Subcutaneous abdominal adipose tissue (tissue), 5 donors: Measurements from ENCODE around the gene ME3.

Source experiments
- H3K27ac ChIP-seq: one replicate; pipeline ENCODE4 v1.7.0; 2013; ENCODE audit warnings: low read depth, mild to moderate bottlenecking, inconsistent platforms, low read length, moderate library complexity
- H3K27me3 ChIP-seq, 5 donors: one replicate each; pipeline ENCODE4 v1.7.0; 2013; ENCODE audit warnings: low read length in 5 of 5, inconsistent platforms in 1 of 5; ENCODE audit not compliant: control insufficient read depth in 5 of 5, insufficient read depth in 4 of 5
- H3K36me3 ChIP-seq, 5 donors: one replicate each; pipeline ENCODE4 v1.7.0; 2013; ENCODE audit warnings: low read length in 5 of 5; ENCODE audit not compliant: control insufficient read depth in 5 of 5, insufficient read depth in 5 of 5
- H3K4me1 ChIP-seq, 5 donors: one replicate each; pipeline ENCODE4 v1.7.0; 2013; ENCODE audit warnings: low read length in 5 of 5, mild to moderate bottlenecking in 3 of 5, moderate library complexity in 1 of 5; ENCODE audit not compliant: control insufficient read depth in 5 of 5, insufficient read depth in 5 of 5
- H3K4me3 ChIP-seq, 5 donors: one replicate each; pipeline ENCODE4 v1.7.0; 2013; ENCODE audit warnings: low read length in 5 of 5, low read depth in 1 of 5
- H3K9ac ChIP-seq, 5 donors: one replicate each; pipeline ENCODE4 v1.7.0; 2013; ENCODE audit warnings: low read length in 5 of 5, mild to moderate bottlenecking in 4 of 5, moderate library complexity in 3 of 5
- H3K9me3 ChIP-seq, 5 donors: one replicate each; pipeline ENCODE4 v1.7.0; 2013; ENCODE audit warnings: low read length in 5 of 5; ENCODE audit not compliant: control insufficient read depth in 5 of 5
- donor health status: healthy.
- donor health status: healthy.
- donor health status: healthy.
- donor health status: healthy.
- donor health status: healthy.

The ME3 gene

DNA sequence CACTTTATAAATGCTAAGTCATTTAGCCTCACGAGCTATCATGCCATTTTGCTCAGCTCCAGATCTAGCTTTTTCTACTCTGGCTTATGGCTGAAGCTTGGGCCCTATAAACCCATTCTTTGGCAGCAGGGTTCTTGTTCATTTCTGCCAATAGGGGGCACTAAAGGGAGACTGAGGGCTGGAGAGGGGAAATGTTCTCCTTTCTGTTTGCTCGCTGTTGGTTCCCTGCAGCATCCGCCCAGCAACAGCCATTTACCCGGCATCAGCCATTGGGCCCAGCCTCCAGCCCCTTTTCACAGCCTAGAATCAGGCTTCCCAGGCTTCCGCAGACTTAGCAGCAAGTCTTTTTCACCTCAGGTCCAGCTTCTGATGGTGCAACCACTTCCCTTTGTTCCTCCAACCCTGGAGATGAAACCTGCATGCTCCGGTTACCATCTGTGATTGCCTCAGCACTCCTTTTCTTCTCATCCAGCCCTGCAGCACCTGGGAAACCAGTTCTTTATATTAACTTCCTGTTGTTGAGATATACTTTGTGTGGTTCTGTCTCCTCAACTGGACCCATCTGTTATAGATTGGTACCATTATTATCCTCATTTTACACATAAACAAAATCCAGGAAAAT is 4.2 kb upstream of the ME3 start:
- no peak overlapping the region for H3K27ac ChIP-seq
- H3K4me1 ChIP-seq = peaks cover 0 to 23% (median 14%) of the 10 kb centered on the region in 5 donors
- H3K36me3 ChIP-seq = no peaks in the 10 kb centered on the region
- H3K4me3 ChIP-seq = no peak overlapping the region
- no peaks in the 10 kb centered on the region for H3K27me3 ChIP-seq
- H3K9ac ChIP-seq = no peak overlapping the region
- no peaks in the 10 kb centered on the region for H3K9me3 ChIP-seq

DNA sequence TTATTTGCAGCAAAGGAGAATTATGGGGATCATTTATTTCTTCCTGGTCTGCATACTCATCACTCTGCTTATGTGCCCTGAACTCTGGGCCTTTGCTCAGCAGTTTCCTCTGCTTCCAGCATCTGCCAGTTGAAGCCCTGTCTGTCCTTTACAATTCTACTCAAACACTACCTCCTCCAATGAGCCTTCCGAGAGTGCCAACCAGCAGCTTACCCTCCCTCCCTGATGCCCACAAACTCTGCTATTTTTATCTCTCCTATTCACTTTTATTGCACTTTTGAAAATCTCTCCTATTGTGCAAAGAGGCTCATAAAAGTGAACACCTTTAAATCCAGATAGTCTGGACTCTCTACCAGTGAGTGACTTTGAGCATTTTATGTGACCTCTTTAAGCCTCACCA is 3.6 kb upstream of the ME3 start:
- no peaks in the 10 kb centered on the region for H3K27me3 ChIP-seq
- no peak overlapping the region for H3K9ac ChIP-seq
- no peaks in the 10 kb centered on the region for H3K36me3 ChIP-seq
- no peak overlapping the region for H3K4me3 ChIP-seq
- H3K9me3 ChIP-seq = no peaks in the 10 kb centered on the region
- no peak overlapping the region for H3K27ac ChIP-seq
- H3K4me1 ChIP-seq = peaks cover 0 to 27% (median 18%) of the 10 kb centered on the region in 5 donors

DNA sequence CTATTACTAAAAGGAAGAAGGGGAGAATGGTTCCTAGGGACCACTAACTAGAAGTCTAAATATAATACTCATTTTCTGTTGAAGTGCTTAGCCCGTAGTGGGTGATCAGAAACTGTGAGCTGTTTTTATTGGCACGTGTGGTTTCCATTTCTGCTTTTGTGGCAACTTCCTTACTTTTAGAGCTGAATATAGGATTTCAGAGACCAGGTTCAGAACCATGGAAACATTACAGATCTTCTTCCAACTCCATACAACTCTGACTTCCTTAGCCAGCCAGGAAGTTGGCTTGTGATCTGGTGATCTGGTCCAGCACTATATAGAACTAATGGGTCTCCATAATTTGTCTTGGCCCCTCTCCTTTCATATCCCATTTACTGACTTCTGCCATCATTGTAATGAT is 2.6 kb upstream of the ME3 start:
- no peak overlapping the region for H3K4me3 ChIP-seq
- no peak overlapping the region for H3K9ac ChIP-seq
- no peaks in the 10 kb centered on the region for H3K27me3 ChIP-seq
- H3K27ac ChIP-seq = no peak overlapping the region
- H3K4me1 ChIP-seq = peaks cover 0 to 37% (median 28%) of the 10 kb centered on the region in 5 donors
- no peaks in the 10 kb centered on the region for H3K36me3 ChIP-seq
- H3K9me3 ChIP-seq = no peaks in the 10 kb centered on the region

DNA sequence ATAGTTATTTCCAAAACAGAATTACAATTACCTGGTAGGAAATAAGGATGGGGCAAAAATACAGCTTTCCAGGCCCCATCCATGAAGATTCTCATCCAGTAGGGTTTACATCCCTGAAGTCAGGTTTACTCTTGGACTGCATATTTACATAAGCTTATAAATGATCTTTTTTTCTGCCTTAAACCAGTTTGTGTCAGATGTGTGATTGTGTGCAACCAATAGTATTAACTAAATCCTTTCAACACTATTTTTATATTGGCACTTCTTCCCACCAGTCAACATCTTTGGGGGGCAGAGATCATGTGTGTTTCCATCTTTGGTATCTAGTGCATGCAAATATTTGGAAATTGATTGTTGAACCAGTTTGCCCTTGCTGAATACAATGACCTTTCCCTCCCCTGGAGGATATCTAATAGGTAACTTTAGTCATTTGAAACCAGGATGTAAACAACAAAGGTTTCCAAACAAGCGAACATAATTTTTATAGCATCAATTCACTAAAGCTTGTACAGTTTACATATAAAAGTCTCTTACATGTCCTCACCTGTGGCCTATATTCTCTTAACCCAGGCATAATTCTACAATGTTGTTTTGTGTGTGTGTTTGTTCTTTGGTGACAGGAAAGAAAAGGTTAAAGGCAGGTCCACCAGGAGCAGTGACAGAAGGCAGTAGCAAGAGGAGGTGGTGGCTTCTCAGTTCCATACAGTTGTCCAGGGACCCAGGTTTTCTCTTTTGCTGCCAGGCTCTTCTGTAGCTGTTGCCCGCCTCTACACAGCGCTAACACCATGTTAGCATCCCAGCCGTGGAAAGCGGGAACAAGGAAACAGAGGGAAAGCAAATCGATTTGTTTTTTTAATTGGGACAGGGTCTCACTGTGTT is 1.7 kb upstream of the ME3 start:
- Histone ChIP-seq H3K27me3 (no peaks in the 10 kb centered on the region), H3K27ac (peak overlapping the region; percentile 95), H3K36me3 (peaks cover 0 to under 1% (median 0%) of the 10 kb centered on the region in 5 donors), H3K9ac (no peak overlapping the region), H3K4me1 (peaks cover 2 to 41% (median 32%) of the 10 kb centered on the region in 5 donors), H3K9me3 (no peaks in the 10 kb centered on the region), H3K4me3 (no peak overlapping the region)

DNA sequence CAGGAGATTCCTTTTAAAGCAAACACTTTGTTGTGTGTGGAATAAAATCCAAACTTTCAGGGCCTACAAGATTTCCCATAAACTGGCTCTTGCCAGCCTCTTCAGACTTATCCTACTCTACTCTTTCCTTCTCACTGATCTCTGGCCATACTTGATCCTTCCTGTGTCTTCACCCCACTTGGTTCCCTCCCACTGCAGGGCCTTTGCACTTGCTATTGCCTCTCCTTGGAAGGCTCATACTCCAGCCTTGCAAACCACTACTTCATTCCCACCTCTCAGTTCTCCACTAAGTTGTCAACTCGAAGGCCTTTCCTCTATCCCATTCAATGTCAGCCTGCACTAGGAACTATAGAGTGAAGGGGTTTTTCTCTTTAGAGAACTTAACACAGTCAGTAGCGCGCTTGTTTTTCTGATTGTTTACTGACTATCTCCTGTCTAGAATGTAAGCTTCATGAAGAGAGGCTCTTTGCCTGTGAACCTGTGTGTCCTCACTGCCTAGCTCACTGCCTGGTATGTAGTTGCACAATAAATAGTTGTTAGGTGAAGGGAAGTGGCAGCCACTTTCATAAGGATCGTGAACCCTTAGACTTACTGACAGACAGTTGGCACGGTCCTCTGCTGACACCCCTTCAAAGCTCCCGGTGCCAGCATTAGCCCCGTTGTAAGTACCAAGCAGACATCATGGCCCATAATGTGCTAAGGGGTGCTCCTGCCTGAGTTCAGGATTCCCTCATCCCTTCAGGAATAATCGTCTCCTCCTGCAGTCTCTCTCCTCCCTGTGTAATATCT is 833 bp upstream of the ME3 start:
- Histone ChIP-seq H3K4me3 (peak overlapping the region in 1 of 5 donors; percentile 91), H3K9ac (peak overlapping the region in 1 of 5 donors; percentile 96), H3K27me3 (no peaks in the 10 kb centered on the region), H3K9me3 (no peaks in the 10 kb centered on the region), H3K36me3 (peaks cover 0 to 3% (median 0%) of the 10 kb centered on the region in 5 donors), H3K27ac (peak overlapping the region; percentile 95), H3K4me1 (peaks cover 2 to 41% (median 32%) of the 10 kb centered on the region in 5 donors)

DNA sequence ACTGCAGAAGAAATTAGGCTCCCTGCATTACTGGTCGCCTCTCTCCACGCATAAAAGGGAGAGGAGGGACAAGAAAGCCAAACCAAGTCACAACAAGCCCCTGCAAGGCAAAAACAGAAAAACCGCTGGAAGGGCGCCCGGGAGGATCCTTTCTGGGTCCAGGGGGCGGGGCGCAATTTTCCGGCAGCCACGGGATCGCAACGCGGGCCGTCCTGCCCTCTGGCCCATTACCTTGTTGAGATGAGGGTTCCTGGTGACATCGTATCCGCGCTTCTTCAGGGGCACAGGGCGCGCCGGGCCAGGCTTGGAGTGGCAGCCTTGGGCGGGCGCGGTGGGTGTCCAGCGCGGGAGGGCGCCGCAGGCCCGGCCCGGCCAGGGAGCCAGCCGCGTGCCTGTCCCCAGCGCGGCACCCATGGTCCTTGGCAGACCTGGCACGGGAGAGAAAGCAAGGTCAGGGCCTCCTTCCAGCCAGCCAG is 847 bp downstream of the ME3 start:
- H3K4me1 ChIP-seq = peaks cover 2 to 41% (median 32%) of the 10 kb centered on the region in 5 donors

DNA sequence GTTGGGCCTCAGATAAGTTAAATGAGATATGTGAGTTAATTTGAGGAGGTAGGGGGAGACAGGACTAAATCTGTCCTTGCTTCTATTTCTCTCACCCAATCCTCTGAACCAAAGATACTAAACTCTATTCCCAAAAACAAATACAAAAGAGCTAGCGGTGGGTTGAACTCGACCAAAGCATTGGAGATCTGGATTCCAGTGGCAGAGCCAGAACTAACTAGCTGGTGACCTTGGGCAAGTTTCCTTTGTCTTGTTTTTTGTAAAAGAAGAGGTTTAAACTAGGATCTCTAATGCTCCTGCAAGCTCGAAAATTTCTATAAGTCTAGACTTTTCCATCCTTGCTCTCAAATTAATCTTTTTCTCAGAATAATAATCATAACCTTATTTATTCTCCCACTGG is 1.5 kb downstream of the ME3 start:
- Histone ChIP-seq H3K9me3 (no peaks in the 10 kb centered on the region), H3K27ac (peak overlapping the region; percentile 95), H3K4me1 (peaks cover 2 to 41% (median 32%) of the 10 kb centered on the region in 5 donors), H3K36me3 (peaks cover 0 to 8% (median 4%) of the 10 kb centered on the region in 5 donors), H3K27me3 (no peaks in the 10 kb centered on the region), H3K4me3 (peak overlapping the region; percentile 76 to 95 (median 82)), H3K9ac (peak overlapping the region; percentile 6 to 97 (median 90))

More for the DNA sequence above, 847 bp downstream of the ME3 start:
- Histone ChIP-seq H3K4me3 (peak overlapping the region; percentile 76 to 95 (median 82)), H3K9me3 (no peaks in the 10 kb centered on the region), H3K9ac (peak overlapping the region; percentile 6 to 97 (median 93)), H3K27me3 (no peaks in the 10 kb centered on the region), H3K36me3 (peaks cover 0 to 8% (median 4%) of the 10 kb centered on the region in 5 donors), H3K27ac (peak overlapping the region; percentile 95)

DNA sequence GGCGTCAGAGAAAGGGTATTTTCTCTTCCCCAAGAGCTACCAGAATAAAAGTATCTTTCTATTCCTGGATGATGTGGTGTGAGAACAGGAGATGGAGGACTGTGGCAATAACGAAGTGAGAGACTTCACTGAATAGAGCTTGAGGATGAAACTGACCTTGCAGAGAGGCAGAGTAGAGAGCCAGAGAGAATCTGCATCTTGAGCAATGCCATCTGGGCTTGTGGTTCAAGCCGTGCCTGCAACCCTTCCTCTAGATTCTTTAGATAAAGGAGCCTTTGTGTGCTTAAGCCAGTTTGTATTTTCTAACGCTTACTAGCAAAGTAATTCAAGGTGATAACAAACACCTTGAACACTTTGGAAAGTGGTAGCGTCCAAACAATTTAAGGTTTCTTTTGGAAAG is 2.2 kb downstream of the ME3 start:
- no peaks in the 10 kb centered on the region for H3K27me3 ChIP-seq
- H3K4me1 ChIP-seq = peaks cover 2 to 41% (median 32%) of the 10 kb centered on the region in 5 donors
- peak overlapping the region; percentile 95 for H3K27ac ChIP-seq
- no peaks in the 10 kb centered on the region for H3K9me3 ChIP-seq
- no peak overlapping the region for H3K4me3 ChIP-seq
- peak overlapping the region in 3 of 5 donors; percentile 44 to 97 (median 72) for H3K9ac ChIP-seq
- H3K36me3 ChIP-seq = peaks cover 0 to 10% (median 5%) of the 10 kb centered on the region in 5 donors

DNA sequence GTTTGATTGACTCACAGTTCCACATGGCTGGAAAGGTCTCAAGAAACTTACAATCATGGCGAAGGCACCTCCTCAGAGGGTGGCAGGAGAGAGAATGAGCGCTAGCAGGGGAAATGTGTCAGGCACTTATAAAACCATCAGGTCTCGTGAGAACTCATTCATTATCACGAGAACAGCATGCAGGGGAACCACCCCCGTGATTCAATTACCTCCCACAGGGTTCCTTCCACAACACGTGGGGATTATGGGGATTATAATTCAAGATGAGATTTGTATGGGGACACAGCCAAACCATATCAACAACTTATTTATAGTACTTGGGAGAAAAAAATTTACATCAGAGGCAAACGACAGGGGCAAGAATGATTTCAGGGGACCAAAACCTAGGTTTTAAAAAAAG is 3.0 kb downstream of the ME3 start:
- Histone ChIP-seq H3K4me1 (peaks cover 2 to 34% (median 31%) of the 10 kb centered on the region in 5 donors), H3K9me3 (no peaks in the 10 kb centered on the region), H3K36me3 (peaks cover 0 to 13% (median 8%) of the 10 kb centered on the region in 5 donors), H3K4me3 (no peak overlapping the region), H3K27me3 (no peaks in the 10 kb centered on the region), H3K27ac (peak overlapping the region; percentile 95), H3K9ac (no peak overlapping the region)
